GM21360 (cell line): ENCODE measurements around the gene FIBCD1.
A peak's percentile ranks its signal among the peaks of the same experiment; 100 is the strongest.

Source experiments
- ATAC-seq: cut with Tn5 transposase; IDR thresholded peaks from one replicate; pipeline ENCODE4 v1.9.1; 2021; ENCODE audit warnings: mild to moderate bottlenecking, moderate library complexity; ENCODE audit not compliant: unreplicated experiment

The FIBCD1 gene

GRCh38 chr9:130937146-130938076 lies 1.6 kb downstream of the FIBCD1 start:
- ATAC-seq: no peak

- no peak for ATAC-seq
Measured at GRCh38 chr9:130936285-130937117, 2.5 kb downstream of the FIBCD1 start.

- ATAC-seq: no peak
Measured at GRCh38 chr9:130935648-130936271, 3.3 kb downstream of the FIBCD1 start.

DNA sequence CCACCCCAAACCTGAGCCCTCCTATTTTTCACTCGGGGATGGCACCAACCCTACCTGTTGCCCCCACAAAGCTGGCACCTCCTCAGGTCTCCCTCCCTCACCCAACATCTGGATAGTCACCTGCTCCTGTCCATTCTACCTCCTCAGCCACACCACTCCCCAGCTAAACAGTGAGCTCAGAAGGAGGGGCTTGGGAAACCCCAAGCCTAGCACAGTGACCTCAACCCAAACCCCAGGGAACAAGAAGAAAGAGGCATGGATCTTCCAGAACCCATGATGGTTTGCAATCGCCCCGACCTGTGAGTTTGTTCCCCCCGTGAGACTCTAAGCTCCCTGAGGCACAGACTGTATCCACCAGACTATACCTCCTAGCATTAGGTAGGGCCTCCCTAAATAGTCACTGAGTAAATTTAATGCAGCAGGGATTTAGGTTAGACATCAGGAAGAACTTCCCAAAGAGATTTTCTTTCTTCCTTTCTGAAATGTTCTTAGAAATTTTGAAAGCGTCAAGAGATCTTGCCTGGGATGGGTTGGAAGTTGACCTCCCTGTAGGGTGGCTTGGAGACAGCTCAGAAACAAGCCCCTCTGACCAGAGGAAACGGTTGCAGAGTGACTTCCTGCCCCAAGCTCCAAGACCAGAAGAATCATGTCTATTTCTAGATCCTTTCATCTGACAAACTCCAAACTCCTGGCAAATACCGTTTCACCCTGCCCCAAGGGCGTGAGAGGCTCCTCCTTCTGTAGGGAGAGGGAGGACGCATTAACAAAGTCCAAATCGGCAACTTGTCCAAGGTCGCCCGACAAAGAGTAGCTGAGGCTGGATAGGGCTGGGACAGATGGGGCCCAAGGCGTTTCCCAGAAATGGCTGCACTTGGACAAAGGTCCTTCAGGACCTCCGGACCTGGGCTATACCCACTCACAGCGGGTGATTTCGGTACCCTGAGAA lies 4.1 kb downstream of the FIBCD1 start:
- no peak for ATAC-seq

DNA sequence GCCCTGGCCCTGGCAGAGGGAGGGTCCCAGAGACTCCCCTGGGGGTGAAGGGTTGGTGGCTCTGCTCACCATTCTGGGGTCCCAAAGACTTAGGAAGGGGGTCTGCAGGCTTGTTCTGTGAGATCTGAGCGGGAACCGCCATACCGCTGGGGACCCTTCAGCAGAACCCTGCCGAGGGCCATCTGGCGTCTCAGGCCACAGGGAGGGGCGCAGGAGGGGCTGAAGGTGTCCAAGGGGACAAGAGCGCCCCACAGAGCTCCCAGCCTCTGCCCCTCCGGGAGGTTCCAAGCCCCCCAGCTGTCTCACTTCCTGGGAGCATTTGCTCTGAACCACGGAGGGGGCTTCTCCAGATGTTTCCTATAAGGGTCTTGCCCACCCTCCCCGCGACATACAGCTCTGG lies 4.8 kb downstream of the FIBCD1 start:
- ATAC-seq: no peak

DNA sequence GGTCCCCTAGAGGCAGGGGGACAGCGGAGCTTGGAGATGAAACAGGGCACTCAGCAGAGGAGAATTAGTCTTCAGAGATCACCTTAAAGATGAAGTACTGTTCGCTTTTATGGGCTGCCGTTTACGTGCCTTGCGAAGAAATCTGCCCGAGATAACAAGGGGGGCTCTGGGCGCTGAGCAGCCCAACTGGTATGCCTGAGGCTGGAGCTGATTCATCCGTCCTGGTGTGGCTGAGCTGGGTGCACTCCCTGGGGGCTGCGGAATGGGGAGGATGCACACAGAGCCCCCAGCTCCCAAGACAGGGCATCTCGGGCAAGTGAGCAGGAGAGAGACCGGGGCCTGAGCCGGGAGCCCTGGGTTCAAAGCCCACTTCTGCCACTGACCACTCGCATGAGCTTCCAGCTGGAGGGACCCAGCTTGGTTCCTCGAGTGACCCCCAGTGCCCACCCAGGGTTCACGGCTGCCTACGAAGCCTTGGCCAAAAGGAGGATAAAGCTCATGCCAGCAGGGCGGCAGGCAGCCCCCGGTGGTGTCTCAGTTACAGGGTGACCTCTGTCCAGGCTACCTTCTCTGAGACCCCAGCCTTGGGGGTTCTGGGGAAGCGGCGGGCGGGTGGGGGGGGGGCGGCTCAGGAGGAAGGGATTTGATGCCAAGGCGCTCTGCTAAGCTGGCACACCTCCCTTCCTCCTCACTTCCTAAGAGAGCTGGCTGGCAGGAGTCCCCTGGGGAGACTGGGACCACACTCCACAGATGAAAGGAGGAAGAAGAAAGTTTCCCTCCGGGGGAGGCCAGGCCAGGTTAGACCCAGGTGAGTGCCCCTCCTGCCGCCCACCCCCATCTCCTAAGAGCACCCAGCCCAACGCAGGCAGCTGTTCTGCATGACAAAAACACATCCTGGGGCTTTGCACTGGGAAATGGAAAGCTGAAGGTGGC lies 5.7 kb downstream of the FIBCD1 start:
- ATAC-seq: no peak

DNA sequence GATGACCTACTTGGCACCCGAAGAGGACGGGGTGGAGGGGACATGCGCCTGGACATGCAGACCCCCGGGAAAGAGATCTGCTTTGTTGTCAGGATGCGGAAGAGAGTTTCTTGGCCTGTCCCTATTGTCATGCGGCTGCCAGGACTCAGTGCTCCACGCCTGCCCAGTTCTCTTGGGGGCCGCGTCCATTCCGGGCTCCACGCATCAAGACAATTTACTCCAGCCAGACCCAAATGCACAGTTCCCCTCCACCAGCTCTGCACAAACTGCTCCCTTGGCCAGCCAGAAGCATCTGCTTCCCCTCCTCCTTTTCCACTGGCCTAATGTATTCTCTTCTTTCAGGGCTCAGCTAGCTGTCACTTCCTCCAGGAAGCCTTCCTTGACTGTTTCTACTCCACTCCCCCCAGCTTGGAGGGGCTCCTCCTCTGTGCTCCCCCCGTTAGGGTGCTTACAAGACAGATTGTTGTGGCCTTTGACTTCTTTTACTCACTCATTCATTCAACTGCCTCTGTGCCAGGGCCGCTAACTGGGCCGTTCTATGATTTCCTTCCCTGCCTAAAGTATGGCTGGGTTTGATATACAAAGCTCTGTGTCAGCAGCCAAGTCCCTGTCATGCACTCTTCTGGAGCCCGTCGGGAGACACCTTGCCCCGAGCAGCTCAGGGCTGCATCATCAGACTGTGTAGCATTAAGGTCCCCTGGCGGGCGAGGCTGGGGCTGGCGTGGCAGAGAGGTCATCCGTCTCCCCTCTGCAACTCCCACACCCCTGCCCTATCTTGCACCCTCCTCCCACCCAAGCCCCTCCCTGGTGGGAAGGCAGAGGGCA lies 6.6 kb downstream of the FIBCD1 start:
- ATAC-seq: no peak

GRCh38 chr9:130931508-130932254 lies 7.4 kb downstream of the FIBCD1 start:
- peak; percentile 43 for ATAC-seq

DNA sequence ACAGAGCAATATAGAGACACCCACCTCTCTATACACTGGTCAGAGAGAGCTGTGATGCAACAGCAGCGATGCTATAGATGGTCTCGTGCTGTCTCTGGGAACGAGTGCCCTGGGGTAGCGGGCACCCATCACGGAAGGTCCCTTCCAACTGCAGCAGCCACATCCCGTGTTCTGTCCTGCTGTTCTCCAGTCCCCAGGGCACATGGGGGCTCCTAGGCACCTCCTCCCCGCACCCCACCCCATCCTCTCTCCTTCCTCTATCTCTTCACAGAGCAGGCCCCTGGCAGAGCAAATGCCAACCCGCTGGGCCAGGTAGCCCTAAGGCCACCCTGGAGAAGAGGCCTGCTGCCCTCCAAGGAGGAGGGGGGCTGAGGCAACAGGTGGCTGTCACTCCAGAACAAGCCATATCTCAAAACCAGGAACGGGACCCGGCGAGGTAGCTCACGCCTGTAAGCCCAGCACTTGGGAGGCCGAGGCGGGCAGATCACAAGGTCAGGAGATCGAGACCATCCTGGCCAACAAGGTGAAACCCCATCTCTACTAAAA lies 8.2 kb downstream of the FIBCD1 start:
- no peak for ATAC-seq

GRCh38 chr9:130930132-130930803 lies 8.8 kb downstream of the FIBCD1 start:
- no peak for ATAC-seq

DNA sequence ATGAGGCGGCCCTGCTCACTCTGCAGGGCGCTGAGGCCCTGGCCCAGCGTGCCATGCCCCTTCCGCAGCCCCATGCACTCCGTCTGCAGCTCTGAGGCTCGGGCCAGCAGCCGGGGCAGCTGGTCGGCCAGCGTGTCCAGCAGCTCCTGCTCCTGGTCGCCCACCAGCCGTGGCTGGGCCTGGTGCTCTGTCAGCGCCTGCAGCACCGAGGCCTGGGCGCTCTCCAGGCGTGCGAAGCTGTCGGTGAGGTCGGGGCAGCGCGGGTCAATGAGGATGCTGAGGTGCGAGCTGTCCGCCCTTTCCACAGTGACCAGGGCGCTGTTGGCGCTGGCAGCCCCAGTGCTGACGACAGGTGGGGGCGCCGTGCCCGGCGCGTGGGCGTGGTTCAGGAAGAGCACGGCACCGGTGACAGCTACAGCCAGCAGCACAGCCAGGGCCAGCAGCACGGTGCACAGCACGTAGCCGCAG lies 9.4 kb downstream of the FIBCD1 start:
- ATAC-seq: no peak

DNA sequence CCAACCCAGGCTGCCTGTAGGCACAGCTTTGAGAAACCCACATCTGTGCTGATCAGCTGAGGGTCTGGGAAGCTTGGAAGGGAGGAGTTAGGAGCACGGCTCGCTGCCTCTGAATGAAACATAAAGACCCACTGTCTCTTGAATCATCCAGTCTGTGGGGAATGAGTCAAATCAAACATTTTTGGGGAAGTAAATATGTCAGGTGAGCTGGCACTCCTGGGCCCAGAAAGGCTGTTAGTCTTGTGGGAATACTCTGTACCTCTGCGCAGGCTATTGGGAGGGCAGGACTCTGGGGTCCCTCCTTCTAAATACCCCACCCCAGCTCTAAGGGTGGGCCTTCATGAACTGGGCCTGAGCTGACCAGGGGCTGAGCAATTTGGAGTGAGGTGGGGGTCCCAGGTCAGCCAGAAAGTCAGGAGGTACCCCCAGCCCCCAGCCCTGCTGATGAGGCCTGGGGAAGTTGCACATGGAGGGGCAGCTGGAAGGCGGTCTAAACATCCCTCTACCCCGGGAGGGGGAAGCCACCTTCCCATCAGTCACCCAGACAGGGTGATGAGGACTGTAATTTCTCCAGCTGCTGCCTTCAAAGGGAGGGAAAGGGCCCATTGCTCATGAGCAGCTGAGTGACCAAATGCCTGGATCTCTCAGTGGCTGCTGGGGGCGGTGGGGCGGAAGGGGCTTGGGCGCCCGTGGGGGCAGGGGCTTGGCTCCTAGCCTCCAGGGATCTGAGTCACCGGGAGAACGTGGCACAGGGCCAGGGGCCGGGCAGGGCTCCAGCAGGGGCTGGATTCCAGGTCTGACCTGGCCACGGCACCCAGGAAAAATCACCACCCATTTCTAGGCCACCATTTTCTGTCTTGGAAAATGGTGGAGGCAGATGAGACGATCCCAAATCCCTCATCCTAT lies 10.8 kb downstream of the FIBCD1 start:
- ATAC-seq: peak; percentile 41

DNA sequence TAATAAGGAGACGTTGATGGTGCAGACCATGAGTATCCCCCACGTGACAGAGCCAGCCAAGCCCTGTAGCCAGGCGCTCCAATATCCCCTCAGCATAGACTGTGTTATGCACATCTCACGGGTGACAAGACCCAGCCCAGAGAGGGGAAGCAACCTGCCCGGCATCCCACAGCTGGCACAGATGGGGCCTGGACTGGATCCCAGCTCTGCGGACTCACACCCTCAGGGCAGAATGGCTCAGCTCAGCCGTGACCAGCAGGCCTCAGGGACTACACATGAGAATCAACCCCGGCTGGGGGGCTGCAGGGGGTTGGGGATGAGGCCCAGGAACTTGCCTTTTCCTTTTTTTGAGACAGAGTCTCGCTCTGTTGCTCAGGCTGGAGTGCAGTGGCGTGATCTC lies 11.7 kb downstream of the FIBCD1 start:
- ATAC-seq: no peak

GRCh38 chr9:130925050-130925678 lies 13.9 kb downstream of the FIBCD1 start:
- no peak for ATAC-seq

DNA sequence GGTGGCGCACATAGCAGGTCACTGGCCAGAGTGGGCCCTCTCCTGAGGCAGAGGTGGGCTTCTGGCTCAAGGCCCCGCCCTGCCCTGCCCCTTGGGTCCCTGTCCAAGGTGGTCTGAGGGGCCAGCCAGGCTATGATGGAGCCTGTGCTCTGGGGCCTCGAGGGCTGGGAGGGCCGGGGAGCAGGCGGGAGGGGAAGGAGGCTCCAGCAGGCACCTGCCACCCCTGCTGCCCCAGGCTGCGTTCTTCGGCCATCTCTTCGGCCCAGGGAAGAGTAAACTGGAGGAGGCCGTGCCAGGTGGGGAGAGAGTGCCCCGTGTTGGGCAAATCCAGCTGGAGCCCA lies 14.6 kb downstream of the FIBCD1 start:
- no peak for ATAC-seq
